Keratinocyte (primary cell): ENCODE data around the gene MFF.

Experiments used
- CTCF ChIP-seq, 3 experiments: IDR thresholded peaks in 1 of 3; conservative IDR thresholded peaks in 1 of 3; optimal IDR thresholded peaks in 1 of 3; 2 replicates in 2 of 3; 3 replicates in 1 of 3; pipeline versions ENCODE3 to v1.5.1; 2011; ENCODE audit warnings: low read length in 3 of 3, mild to moderate bottlenecking in 3 of 3, moderate library complexity in 2 of 3, control low read depth in 1 of 3, inconsistent platforms in 1 of 3; ENCODE audit not compliant: insufficient read depth in 2 of 3; ENCODE audit errors: extremely low read depth in 1 of 3
- EZH2 ChIP-seq: IDR thresholded peaks from one replicate; pipeline ENCODE4 v1.6.1; 2012; ENCODE audit warnings: inconsistent platforms, mild to moderate bottlenecking, low read length, moderate library complexity

GRCh38 chr2:227347117-227347516, 22.1 kb downstream of the MFF start:
- no peak for TF ChIP-seq CTCF (optimal IDR thresholded peaks at IDR 0.05 in 1 of 3, IDR thresholded peaks at IDR 0.05 in 1 of 3, conservative IDR thresholded peaks at IDR 0.05 in 1 of 3; ENCODE audit: extremely low read depth in 1 of 3, insufficient read depth in 2 of 3, low read length in 3 of 3)
- no peak for TF ChIP-seq EZH2
